SH-SY5Y (cell line): ENCODE data around the gene KCTD16.

Source experiments
- GATA2 ChIP-seq: IDR thresholded peaks from 2 replicates; pipeline ENCODE4 v1.6.1; 2011; ENCODE audit warnings: mild to moderate bottlenecking, low read depth, low read length
- GATA3 ChIP-seq: IDR thresholded peaks from 2 replicates; pipeline ENCODE4 v1.6.1; 2011; ENCODE audit warnings: low read depth, mild to moderate bottlenecking, low read length, moderate library complexity

DNA sequence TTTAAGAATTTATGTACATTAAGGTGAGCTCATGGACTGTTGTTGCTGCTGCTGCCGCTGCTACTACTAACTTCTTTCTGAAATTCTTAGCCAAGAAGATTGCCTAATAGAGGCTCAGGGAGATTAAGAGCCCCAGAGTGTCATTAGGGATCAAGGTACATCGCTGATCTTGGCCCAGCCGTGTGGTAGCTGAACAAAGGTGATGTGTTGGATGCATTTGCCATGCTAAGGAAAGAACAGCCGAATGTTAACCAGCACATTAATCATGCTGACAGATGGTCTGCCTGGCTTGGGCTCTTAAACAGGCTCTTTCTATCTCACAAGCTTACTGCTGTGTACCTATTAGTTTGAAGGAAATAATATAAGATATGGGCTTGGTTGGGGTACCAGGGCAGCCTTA, 137.1 kb downstream of the KCTD16 start:
- TF ChIP-seq GATA2 (no peak), GATA3 (no peak)
